Heart right ventricle (tissue), 16 donors: ENCODE data around the gene DTL. TPM values are rescaled to one million over a fixed set of nuclear protein-coding genes. Genes with fewer than 3 reads are reported as not detected.

ENCODE experiments used
- ATAC-seq, 8 donors: fragments of 200-7000 bp; cut with Tn5 transposase; one replicate each; pipeline ENCODE4 v1.9.1; 2020; ENCODE audit warnings: mild to moderate bottlenecking in 8 of 8, moderate library complexity in 8 of 8, moderate number of reproducible peaks in 1 of 8
- DNase-seq, 2 donors: peaks; one replicate each; pipeline ENCODE4 v3.0.0-alpha.2; 2020
- H3K27ac ChIP-seq, 10 donors: fragments of 200-600 bp; sonication (generic) in 2 of 10; one replicate each; pipeline versions ENCODE4 v1.5.0 to v1.8.0; 2020 to 2022; ENCODE audit warnings: mild to moderate bottlenecking in 3 of 10
- H3K27me3 ChIP-seq, 7 donors: fragments of 200-600 bp; one replicate each; pipeline ENCODE4 v1.8.0; 2021 to 2022; ENCODE audit warnings: mild to moderate bottlenecking in 2 of 7
- H3K36me3 ChIP-seq, 9 donors: fragments of 200-600 bp; sonication (generic) in 1 of 9; one replicate each; pipeline versions ENCODE4 v1.5.0 to v1.8.0; 2020 to 2022; ENCODE audit warnings: mild to moderate bottlenecking in 2 of 9
- H3K4me1 ChIP-seq, 9 donors: fragments of 200-600 bp; sonication (generic) in 1 of 9; one replicate each; pipeline versions ENCODE4 v1.5.0 to v1.8.0; 2020 to 2022; ENCODE audit warnings: mild to moderate bottlenecking in 4 of 9
- H3K4me3 ChIP-seq, 10 donors: fragments of 200-600 bp; sonication (generic) in 2 of 10; one replicate each; pipeline versions ENCODE4 v1.5.0 to v1.8.0; 2020 to 2022; ENCODE audit warnings: mild to moderate bottlenecking in 7 of 10, moderate library complexity in 2 of 10
- H3K9me3 ChIP-seq, 11 donors: fragments of 200-600 bp in 10 of 11; sonication (generic) in 2 of 11; one replicate each; pipeline versions ENCODE4 v1.5.0 to v1.8.0; 2013 to 2022; ENCODE audit warnings: mild to moderate bottlenecking in 2 of 11, control low read depth in 1 of 11, moderate library complexity in 1 of 11
- CTCF ChIP-seq, 9 donors: fragments of 200-600 bp; sonication (generic) in 2 of 9; IDR thresholded peaks; one replicate each; pipeline versions ENCODE4 v1.5.0 to v1.8.0; 2021 to 2022; ENCODE audit warnings: antibody characterized with exemption in 9 of 9, mild to moderate bottlenecking in 5 of 9, moderate library complexity in 1 of 9
- WGBS, 2 donors: extraction: QIAGEN DNeasy Blood & Tissue Kit; methylation state at CpG; one replicate each; pipeline ENCODE4 v1.1.7; 2013; ENCODE audit warnings: inconsistent platforms in 1 of 2; 5-methylcytosine and 5-hydroxymethylcytosine counted together
- intact Hi-C, 10 donors: fragments of 100-400 bp; cut with DNase I; formaldehyde crosslinking; loops; one replicate each; pipeline versions ENCODE4 v1.11.1 to v1.14.2; 2022
- polyA plus RNA-seq, 2 donors: library from polyadenylated mRNA; stranded (reverse); fragments of 200-250 nt; gene quantifications; one replicate each; pipeline ENCODE4 v1.2.3, GENCODE V29; 2013
- total RNA-seq, 10 donors: library from RNA; stranded (reverse); fragmentation: NEBNext Ultra II Directional in 3 of 10; extraction: Animal tissue kit (Norgen Biotek cat#: 25700) in 3 of 10; gene quantifications; one replicate each; pipeline versions ENCODE4 v1.2.1 to v1.2.4, GENCODE V29; 2021 to 2023
- donor health status: Arrhythmogenic right ventricular cardiomyopathy.
- donor health status: ischemic (EF 13 %, LVEDD 7.1; RV severe dilation, severe dysfunction).
- donor health status: healthy with polysubstance abuse.
- donor health status: DM: no; HTN: yes; CAD: no.
- donor health status: DM: no; HTN: no; CAD: no.
- donor health status: ischemic (EF 25% LVEDD 6.9; RV normal size, moderate dysfunction).
- donor health status: ischemic (EF 25% LVEDD 5.7; RV mildly dilated, moderate dysfunction).
- donor health status: healthy.
- donor health status: DM: yes; HTN: yes; CAD: no.
- donor health status: Ischemic cardiomyopathy.
- donor health status: ischemic (EF 35%, LVEDD 5.7; RV mildly dilated, moderate dysfunction).
- donor health status: nonischemic (EF 11% LVEDD 7.7; RV severe dilation, severe dysfunction).
- donor health status: DM: yes; HTN: yes; CAD: no.
- donor health status: PGD.
- donor health status: ischemic (EF 29% LVEDD 5.4; RV normal size, mild dysfunction).
- donor health status: nonischemic (EF 23%, LVEDD 6.1; RV moderate dilation, normal function).

Gene DTL
- total and polyA plus RNA-seq, 12 donors: 0.07 to 3.0 (median 0.58) TPM

- Histone ChIP-seq H3K9me3 (peaks cover 0 to 26% (median 0%) of the 10 kb centered on the region in 11 donors), H3K36me3 (peaks cover 0 to 7% (median 0%) of the 10 kb centered on the region in 9 donors), H3K4me3 (no peak overlapping the region), H3K27ac (no peak overlapping the region), H3K27me3 (no peaks in the 10 kb centered on the region), H3K4me1 (peaks cover 0 to 35% (median 20%) of the 10 kb centered on the region in 9 donors)
- intact Hi-C loops: no loop called here
- ATAC-seq: no peak
- 81 to 92% methylated on average over 6 of the region's 6 CpGs for WGBS, 2 donors
- DNase-seq: no peak
- no peak for TF ChIP-seq CTCF (IDR thresholded peaks at IDR 0.05)
Measured at GRCh38 chr1:212091438-212092121, 56.0 kb downstream of the DTL start.

GRCh38 chr1:212097360-212097759 lies 61.8 kb downstream of the DTL start:
- H3K27me3 ChIP-seq: no peaks in the 10 kb centered on the region
- peaks cover 0 to 4% (median 0%) of the 10 kb centered on the region in 9 donors for H3K36me3 ChIP-seq
- ATAC-seq: no peak
- H3K4me1 ChIP-seq: no peaks in the 10 kb centered on the region
- no peak overlapping the region for H3K4me3 ChIP-seq
- 88 to 94% methylated on average over 2 of the region's 2 CpGs for WGBS, 2 donors
- H3K27ac ChIP-seq: no peak overlapping the region
- no peak for DNase-seq
- peaks cover 0 to 41% (median 5%) of the 10 kb centered on the region in 11 donors for H3K9me3 ChIP-seq
- intact Hi-C loops: no loop called here
- no peak for TF ChIP-seq CTCF (IDR thresholded peaks at IDR 0.05)

- TF ChIP-seq CTCF (IDR thresholded peaks at IDR 0.05): no peak
- no peak for ATAC-seq
- no peak for DNase-seq
Measured at GRCh38 chr1:212098310-212098709, 62.8 kb downstream of the DTL start.

GRCh38 chr1:212098771-212099170 lies 63.2 kb downstream of the DTL start:
- H3K4me3 ChIP-seq: no peak overlapping the region
- H3K27me3 ChIP-seq: no peaks in the 10 kb centered on the region
- no peaks in the 10 kb centered on the region for H3K4me1 ChIP-seq
- no peak for TF ChIP-seq CTCF (IDR thresholded peaks at IDR 0.05)
- peak in 3 of 8 donors; percentile 44 to 67 (median 56) for ATAC-seq
- intact Hi-C loops: no loop called here
- H3K9me3 ChIP-seq: peaks cover 0 to 30% (median 5%) of the 10 kb centered on the region in 11 donors
- H3K27ac ChIP-seq: no peak overlapping the region
- WGBS, 2 donors: 84 to 88% methylated on average over 3 of the region's 3 CpGs
- no peak for DNase-seq
- peaks cover 0 to 4% (median 0%) of the 10 kb centered on the region in 9 donors for H3K36me3 ChIP-seq

More at GRCh38 chr1:212098310-212098709, 62.8 kb downstream of the DTL start:
- Histone ChIP-seq H3K27ac (no peak overlapping the region), H3K36me3 (peaks cover 0 to 4% (median 0%) of the 10 kb centered on the region in 9 donors), H3K4me3 (no peak overlapping the region), H3K9me3 (peaks cover 0 to 31% (median 5%) of the 10 kb centered on the region in 11 donors), H3K27me3 (no peaks in the 10 kb centered on the region), H3K4me1 (no peaks in the 10 kb centered on the region)
- WGBS, 2 donors: 92 to 95% methylated on average over 9 of the region's 9 CpGs
- intact Hi-C loops: no loop called here
